K562 (cell line): ENCODE measurements around the gene NECAB2. TPM values are rescaled to one million over a fixed set of nuclear protein-coding genes. Genes with fewer than 3 reads are reported as not detected.

Experiments used
- BACH1 ChIP-seq: fragments of 200-800 bp; sonication (Bioruptor generic); IDR thresholded peaks from 2 replicates; pipeline ENCODE4 v1.6.1; 2016; ENCODE audit warnings: missing genetic modification characterization, missing compliant biosample characterization
- CTBP1 ChIP-seq: fragments of 450-650 bp; IDR thresholded peaks from 2 replicates; pipeline ENCODE4 v1.6.1; 2016; ENCODE audit warnings: borderline replicate concordance
- GATAD2B ChIP-seq: fragments of 450-650 bp; IDR thresholded peaks from 2 replicates; pipeline ENCODE4 v1.6.1; 2017; ENCODE audit warnings: mild to moderate bottlenecking, borderline replicate concordance
- HDAC6 ChIP-seq: IDR thresholded peaks from 2 replicates; pipeline ENCODE4 v1.6.1; 2012; ENCODE audit warnings: low read depth, mild to moderate bottlenecking, control low read depth, inconsistent platforms, low read length, moderate library complexity
- NFE2L1 ChIP-seq: fragments of 450-650 bp; IDR thresholded peaks from 2 replicates; pipeline ENCODE4 v1.6.1; 2016; ENCODE audit warnings: missing genetic modification characterization, low read depth, mild to moderate bottlenecking, missing compliant biosample characterization, moderate library complexity, borderline replicate concordance
- OTX1 ChIP-seq: fragments of 450-650 bp; formaldehyde crosslinking; IDR thresholded peaks from 2 replicates; pipeline ENCODE4 v1.4.0; 2022; ENCODE audit warnings: mild to moderate bottlenecking
- SMARCB1 ChIP-seq: IDR thresholded peaks from 2 replicates; pipeline ENCODE4 v1.6.1; 2011; ENCODE audit warnings: improper control_type of control experiment, low read depth; ENCODE audit not compliant: insufficient read length
- ZNF707 ChIP-seq: fragments of 250-450 bp; sonication (Bioruptor Pico); conservative IDR thresholded peaks from 2 replicates; pipeline ENCODE4 v1.8.0; 2022; ENCODE audit warnings: inconsistent platforms, mild to moderate bottlenecking, moderate library complexity
- ZNF830 ChIP-seq: fragments of 250-450 bp; sonication (Bioruptor Pico); IDR thresholded peaks from 2 replicates; pipeline ENCODE4 v1.5.0; 2021; ENCODE audit warnings: mild to moderate bottlenecking
- polyA plus RNA-seq, 8 experiments: library from polyadenylated mRNA; depleted of rRNA in 4 of 8; stranded (reverse) in 5 of 8; unstranded in 3 of 8; fragments of >200 nt; fragmentation: Nextera tagmentation in 2 of 8; fragmentation: Illumina TruSeq in 1 of 8; extraction: Ambion mirVana in 2 of 8; extraction: Trizol in 1 of 8; gene quantifications; 2 replicates each; pipeline versions ENCODE4 v1.2.1 to v1.2.3, GENCODE V29; 2011 to 2014; ENCODE audit warnings: inconsistent platforms in 1 of 8, missing spikeins in 1 of 8
- total RNA-seq, 7 experiments: library from RNA; depleted of rRNA in 6 of 7; stranded (reverse); fragments of >200 nt in 6 of 7; fragmentation: Illumina TruSeq in 2 of 7; extraction: Trizol in 2 of 7; gene quantifications; 2 replicates each; pipeline versions ENCODE4 v1.2.1 to v1.2.3, GENCODE V29; 2011 to 2021; ENCODE audit warnings: low replicate concordance in 1 of 7
- TF ChIP-seq, protein P1 (sequence below), 2 experiments: fragments of 450-650 bp; formaldehyde crosslinking in 1 of 2; IDR thresholded peaks; 2 replicates each; pipeline versions ENCODE4 v1.4.0 to v1.6.1; 2014 to 2020; ENCODE audit warnings: mild to moderate bottlenecking in 2 of 2, borderline replicate concordance in 1 of 2, low read depth in 1 of 2
- TF ChIP-seq, protein P2 (sequence below), 2 experiments: IDR thresholded peaks; 2 replicates each; pipeline ENCODE4 v1.6.1; 2011; ENCODE audit warnings: borderline replicate concordance in 1 of 2, control low read depth in 1 of 2, low read depth in 1 of 2, low read length in 1 of 2, mild to moderate bottlenecking in 1 of 2, mixed read lengths in 1 of 2, moderate library complexity in 1 of 2; ENCODE audit not compliant: insufficient read depth in 1 of 2, insufficient read length in 1 of 2, poor library complexity in 1 of 2, severe bottlenecking in 1 of 2; ENCODE audit errors: extremely low read depth in 1 of 2
- TF ChIP-seq, protein P3 (sequence below): fragments of 250-450 bp; sonication (Bioruptor Pico); IDR thresholded peaks from 2 replicates; pipeline ENCODE4 v1.5.0; 2021

The NECAB2 gene
- total and polyA plus RNA-seq, 9 of the 15 experiments (the other 6 are each of a cell fraction or from before 2014, with no cell fraction given): 0.03 to 0.28 TPM; not detected in 7

DNA sequence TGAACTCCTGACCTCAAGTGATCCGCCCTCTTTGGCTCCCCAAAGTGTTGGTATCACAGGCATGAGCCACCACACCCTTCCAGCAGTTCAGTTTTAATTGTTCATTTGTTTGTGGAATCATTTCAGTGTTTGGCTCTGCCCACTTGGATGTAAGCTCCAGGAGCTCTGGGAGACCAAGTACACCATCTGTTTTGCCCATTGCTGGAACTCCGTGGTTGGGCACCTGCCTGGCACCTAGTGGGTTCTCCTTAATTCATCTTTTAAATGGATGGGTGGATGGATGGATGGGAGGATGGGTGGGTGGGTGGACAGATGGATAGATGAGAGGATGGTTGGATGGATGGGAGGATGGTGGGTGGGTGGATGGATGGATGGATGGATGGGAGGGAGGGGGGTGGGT, 953 bp upstream of the NECAB2 start (continued):
- TF ChIP-seq, protein P1, sequence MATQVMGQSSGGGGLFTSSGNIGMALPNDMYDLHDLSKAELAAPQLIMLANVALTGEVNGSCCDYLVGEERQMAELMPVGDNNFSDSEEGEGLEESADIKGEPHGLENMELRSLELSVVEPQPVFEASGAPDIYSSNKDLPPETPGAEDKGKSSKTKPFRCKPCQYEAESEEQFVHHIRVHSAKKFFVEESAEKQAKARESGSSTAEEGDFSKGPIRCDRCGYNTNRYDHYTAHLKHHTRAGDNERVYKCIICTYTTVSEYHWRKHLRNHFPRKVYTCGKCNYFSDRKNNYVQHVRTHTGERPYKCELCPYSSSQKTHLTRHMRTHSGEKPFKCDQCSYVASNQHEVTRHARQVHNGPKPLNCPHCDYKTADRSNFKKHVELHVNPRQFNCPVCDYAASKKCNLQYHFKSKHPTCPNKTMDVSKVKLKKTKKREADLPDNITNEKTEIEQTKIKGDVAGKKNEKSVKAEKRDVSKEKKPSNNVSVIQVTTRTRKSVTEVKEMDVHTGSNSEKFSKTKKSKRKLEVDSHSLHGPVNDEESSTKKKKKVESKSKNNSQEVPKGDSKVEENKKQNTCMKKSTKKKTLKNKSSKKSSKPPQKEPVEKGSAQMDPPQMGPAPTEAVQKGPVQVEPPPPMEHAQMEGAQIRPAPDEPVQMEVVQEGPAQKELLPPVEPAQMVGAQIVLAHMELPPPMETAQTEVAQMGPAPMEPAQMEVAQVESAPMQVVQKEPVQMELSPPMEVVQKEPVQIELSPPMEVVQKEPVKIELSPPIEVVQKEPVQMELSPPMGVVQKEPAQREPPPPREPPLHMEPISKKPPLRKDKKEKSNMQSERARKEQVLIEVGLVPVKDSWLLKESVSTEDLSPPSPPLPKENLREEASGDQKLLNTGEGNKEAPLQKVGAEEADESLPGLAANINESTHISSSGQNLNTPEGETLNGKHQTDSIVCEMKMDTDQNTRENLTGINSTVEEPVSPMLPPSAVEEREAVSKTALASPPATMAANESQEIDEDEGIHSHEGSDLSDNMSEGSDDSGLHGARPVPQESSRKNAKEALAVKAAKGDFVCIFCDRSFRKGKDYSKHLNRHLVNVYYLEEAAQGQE (IDR thresholded peaks at IDR 0.05; ENCODE audit: borderline replicate concordance): no peak
- TF ChIP-seq, protein P1 (CRISPR knock-in tag; IDR thresholded peaks at IDR 0.05; ENCODE audit: low read depth): no peak
- no peak for TF ChIP-seq GATAD2B
- TF ChIP-seq, protein P2, sequence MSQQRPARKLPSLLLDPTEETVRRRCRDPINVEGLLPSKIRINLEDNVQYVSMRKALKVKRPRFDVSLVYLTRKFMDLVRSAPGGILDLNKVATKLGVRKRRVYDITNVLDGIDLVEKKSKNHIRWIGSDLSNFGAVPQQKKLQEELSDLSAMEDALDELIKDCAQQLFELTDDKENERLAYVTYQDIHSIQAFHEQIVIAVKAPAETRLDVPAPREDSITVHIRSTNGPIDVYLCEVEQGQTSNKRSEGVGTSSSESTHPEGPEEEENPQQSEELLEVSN (IDR thresholded peaks at IDR 0.05; ENCODE audit: borderline replicate concordance in 1 of 2, extremely low read depth in 1 of 2, insufficient read depth in 1 of 2, insufficient read length in 1 of 2, low read depth in 1 of 2, low read length in 1 of 2, poor library complexity in 1 of 2, severe bottlenecking in 1 of 2): no peak
- no peak for TF ChIP-seq BACH1 (tag)
- no peak for TF ChIP-seq ZNF707 (CRISPR knock-in tag)
- TF ChIP-seq, protein P3, sequence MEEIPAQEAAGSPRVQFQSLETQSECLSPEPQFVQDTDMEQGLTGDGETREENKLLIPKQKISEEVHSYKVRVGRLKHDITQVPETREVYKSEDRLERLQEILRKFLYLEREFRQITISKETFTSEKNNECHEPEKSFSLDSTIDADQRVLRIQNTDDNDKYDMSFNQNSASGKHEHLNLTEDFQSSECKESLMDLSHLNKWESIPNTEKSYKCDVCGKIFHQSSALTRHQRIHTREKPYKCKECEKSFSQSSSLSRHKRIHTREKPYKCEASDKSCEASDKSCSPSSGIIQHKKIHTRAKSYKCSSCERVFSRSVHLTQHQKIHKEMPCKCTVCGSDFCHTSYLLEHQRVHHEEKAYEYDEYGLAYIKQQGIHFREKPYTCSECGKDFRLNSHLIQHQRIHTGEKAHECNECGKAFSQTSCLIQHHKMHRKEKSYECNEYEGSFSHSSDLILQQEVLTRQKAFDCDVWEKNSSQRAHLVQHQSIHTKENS: no peak
- no peak for TF ChIP-seq ZNF830 (CRISPR knock-in tag)
- no peak for TF ChIP-seq SMARCB1
- TF ChIP-seq CTBP1: no peak
- no peak for TF ChIP-seq HDAC6
- TF ChIP-seq OTX1 (CRISPR knock-in tag): no peak
- TF ChIP-seq NFE2L1 (tag): no peak
- TF ChIP-seq, all 486 proteins: peak for 0
